Choroid plexus epithelial cell (primary cell): ENCODE measurements around the gene ITPR2.

ENCODE experiments used
- DNase-seq: peaks from one replicate; pipeline ENCODE4 v3.0.0-alpha.2; 2010; ENCODE audit warnings: low read depth
- H3K4me3 ChIP-seq: 2 replicates; pipeline ENCODE4 v1.5.1; 2011; ENCODE audit warnings: low read depth, mild to moderate bottlenecking, control low read depth, low read length, moderate library complexity
- CTCF ChIP-seq: conservative IDR thresholded peaks from 2 replicates; pipeline ENCODE4 v1.5.1; 2011; ENCODE audit warnings: low read depth, mild to moderate bottlenecking, control low read depth, inconsistent platforms, low read length, moderate library complexity

The ITPR2 gene

GRCh38 chr12:26557326-26557725, 275.7 kb downstream of the ITPR2 start:
- TF ChIP-seq CTCF, result no peak
- no peak overlapping the region for H3K4me3 ChIP-seq
- DNase-seq, result no peak

- TF ChIP-seq CTCF, result no peak
These were observed 276.1 kb downstream of the ITPR2 start for GRCh38 chr12:26556916-26557315.

GRCh38 chr12:26555139-26555538, 277.9 kb downstream of the ITPR2 start:
- DNase-seq, result peak; percentile 14
- H3K4me3 ChIP-seq, result no peak overlapping the region
- TF ChIP-seq CTCF, result no peak

More at GRCh38 chr12:26556916-26557315, 276.1 kb downstream of the ITPR2 start:
- no peak overlapping the region for H3K4me3 ChIP-seq
- no peak for DNase-seq

- no peak overlapping the region for H3K4me3 ChIP-seq
- TF ChIP-seq CTCF, result no peak
- DNase-seq, result no peak
These were observed 278.7 kb downstream of the ITPR2 start for GRCh38 chr12:26554332-26554731.

GRCh38 chr12:26551385-26551784, 281.6 kb downstream of the ITPR2 start:
- no peak for TF ChIP-seq CTCF
- H3K4me3 ChIP-seq, result no peak overlapping the region
- DNase-seq, result no peak

- no peak for TF ChIP-seq CTCF
- no peak for DNase-seq
- no peak overlapping the region for H3K4me3 ChIP-seq
These were observed 284.8 kb downstream of the ITPR2 start for GRCh38 chr12:26548227-26548626.

GRCh38 chr12:26546535-26547314, 286.3 kb downstream of the ITPR2 start:
- no peak for DNase-seq
- no peak for TF ChIP-seq CTCF
- no peak overlapping the region for H3K4me3 ChIP-seq
